ENCODE results near the gene CAB39. TPM values are rescaled to one million over a fixed set of nuclear protein-coding genes. Genes with fewer than 3 reads are reported as not detected.

CAB39 gene
- total RNA-seq, 2 donors from 2014 or later, result 139 to 146 TPM

GRCh38 chr2:230795856-230796255 lies 83.2 kb downstream of the CAB39 start:
- H3K4me3 Mint-ChIP-seq, result no peak overlapping the region
- peaks cover 39% of the 10 kb centered on the region for H3K36me3 Mint-ChIP-seq
- no peaks in the 10 kb centered on the region for H3K27me3 Mint-ChIP-seq
- H3K4me1 Mint-ChIP-seq (ENCODE audit: low read depth in 2 of 2), result peaks cover 35 to 45% of the 10 kb centered on the region in 2 donors
- DNase-seq (ENCODE audit: low spot score), result no peak
- no peak for ATAC-seq
- no peak overlapping the region for H3K27ac Mint-ChIP-seq
- no peaks in the 10 kb centered on the region for H3K9me3 Mint-ChIP-seq

- Mint-ChIP-seq H3K4me1 (ENCODE audit: low read depth in 2 of 2) (peaks cover 33 to 44% of the 10 kb centered on the region in 2 donors), H3K36me3 (peaks cover 37% of the 10 kb centered on the region), H3K9me3 (no peaks in the 10 kb centered on the region)
These were observed 83.7 kb downstream of the CAB39 start for GRCh38 chr2:230796280-230796862.

GRCh38 chr2:230797515-230798495 lies 85.2 kb downstream of the CAB39 start:
- peaks cover 35 to 39% of the 10 kb centered on the region in 2 donors for H3K4me1 Mint-ChIP-seq (ENCODE audit: low read depth in 2 of 2)
- no peaks in the 10 kb centered on the region for H3K9me3 Mint-ChIP-seq
- DNase-seq (ENCODE audit: low spot score) (no peak), ATAC-seq (no peak)
- no peak overlapping the region for H3K27ac Mint-ChIP-seq
- peaks cover 35% of the 10 kb centered on the region for H3K36me3 Mint-ChIP-seq
- H3K27me3 Mint-ChIP-seq, result no peaks in the 10 kb centered on the region
- H3K4me3 Mint-ChIP-seq, result no peak overlapping the region

More at GRCh38 chr2:230796280-230796862, 83.7 kb downstream of the CAB39 start:
- H3K27me3 Mint-ChIP-seq, result no peaks in the 10 kb centered on the region
- no peak for ATAC-seq
- DNase-seq (ENCODE audit: low spot score), result no peak
- no peak overlapping the region for H3K27ac Mint-ChIP-seq
- H3K4me3 Mint-ChIP-seq, result no peak overlapping the region

- H3K4me3 Mint-ChIP-seq, result no peak overlapping the region
- peaks cover 37% of the 10 kb centered on the region for H3K36me3 Mint-ChIP-seq
- DNase-seq (ENCODE audit: low spot score) (no peak), ATAC-seq (no peak)
- H3K4me1 Mint-ChIP-seq (ENCODE audit: low read depth in 2 of 2), result peaks cover 39% of the 10 kb centered on the region in 2 donors
- H3K27ac Mint-ChIP-seq, result no peak overlapping the region
- no peaks in the 10 kb centered on the region for H3K9me3 Mint-ChIP-seq
- no peaks in the 10 kb centered on the region for H3K27me3 Mint-ChIP-seq
These were observed 86.2 kb downstream of the CAB39 start for GRCh38 chr2:230798769-230799399.

GRCh38 chr2:230805353-230806017 lies 92.8 kb downstream of the CAB39 start:
- no peak for DNase-seq (ENCODE audit: low spot score)
- H3K4me1 Mint-ChIP-seq (ENCODE audit: low read depth in 2 of 2), result peaks cover 23 to 42% of the 10 kb centered on the region in 2 donors
- H3K27ac Mint-ChIP-seq, result peak overlapping the region in 1 of 2 donors; percentile 44
- no peak overlapping the region for H3K4me3 Mint-ChIP-seq
- peak in 1 of 2 donors; percentile 51 for ATAC-seq
- peaks cover 32% of the 10 kb centered on the region for H3K36me3 Mint-ChIP-seq
- H3K9me3 Mint-ChIP-seq, result no peaks in the 10 kb centered on the region
- no peaks in the 10 kb centered on the region for H3K27me3 Mint-ChIP-seq

GRCh38 chr2:230807729-230808128 lies 95.1 kb downstream of the CAB39 start:
- H3K27ac Mint-ChIP-seq, result peak overlapping the region; percentile 21 to 63
- H3K4me3 Mint-ChIP-seq, result no peak overlapping the region

GRCh38 chr2:230809015-230809414 lies 96.4 kb downstream of the CAB39 start:
- H3K27ac Mint-ChIP-seq, result no peak overlapping the region
- H3K27me3 Mint-ChIP-seq, result no peaks in the 10 kb centered on the region
- DNase-seq (ENCODE audit: low spot score), result no peak
- H3K36me3 Mint-ChIP-seq, result peaks cover 16% of the 10 kb centered on the region
- no peak overlapping the region for H3K4me3 Mint-ChIP-seq
- H3K4me1 Mint-ChIP-seq (ENCODE audit: low read depth in 2 of 2), result peaks cover 17 to 21% of the 10 kb centered on the region in 2 donors
- H3K9me3 Mint-ChIP-seq, result no peaks in the 10 kb centered on the region
- ATAC-seq, result no peak

More at GRCh38 chr2:230807729-230808128, 95.1 kb downstream of the CAB39 start:
- DNase-seq (ENCODE audit: low spot score) (no peak), ATAC-seq (no peak)
- Mint-ChIP-seq H3K9me3 (no peaks in the 10 kb centered on the region), H3K27me3 (no peaks in the 10 kb centered on the region), H3K4me1 (ENCODE audit: low read depth in 2 of 2) (peaks cover 20 to 29% of the 10 kb centered on the region in 2 donors), H3K36me3 (peaks cover 16% of the 10 kb centered on the region)

- Mint-ChIP-seq H3K27me3 (no peaks in the 10 kb centered on the region), H3K4me3 (no peak overlapping the region), H3K9me3 (no peaks in the 10 kb centered on the region), H3K4me1 (ENCODE audit: low read depth in 2 of 2) (peaks cover 11 to 20% of the 10 kb centered on the region in 2 donors), H3K27ac (no peak overlapping the region), H3K36me3 (peaks cover 17% of the 10 kb centered on the region)
- DNase-seq (ENCODE audit: low spot score), result no peak
- no peak for ATAC-seq
These were observed 97.1 kb downstream of the CAB39 start for GRCh38 chr2:230809677-230810251.

- H3K27me3 Mint-ChIP-seq, result no peaks in the 10 kb centered on the region
- peaks cover 11% of the 10 kb centered on the region for H3K36me3 Mint-ChIP-seq
- peaks cover under 1 to 16% of the 10 kb centered on the region in 2 donors for H3K4me1 Mint-ChIP-seq (ENCODE audit: low read depth in 2 of 2)
- DNase-seq (ENCODE audit: low spot score) (no peak), ATAC-seq (no peak)
- H3K27ac Mint-ChIP-seq, result peak overlapping the region in 1 of 2 donors; percentile 8
- no peaks in the 10 kb centered on the region for H3K9me3 Mint-ChIP-seq
- H3K4me3 Mint-ChIP-seq, result no peak overlapping the region
These were observed 98.9 kb downstream of the CAB39 start for GRCh38 chr2:230811508-230811907.

- Mint-ChIP-seq H3K36me3 (peaks cover 11% of the 10 kb centered on the region), H3K27me3 (no peaks in the 10 kb centered on the region), H3K27ac (no peak overlapping the region), H3K4me1 (ENCODE audit: low read depth in 2 of 2) (peaks cover 0 to 16% of the 10 kb centered on the region in 2 donors), H3K4me3 (no peak overlapping the region), H3K9me3 (no peaks in the 10 kb centered on the region)
- ATAC-seq (no peak), DNase-seq (ENCODE audit: low spot score) (no peak)
These were observed 99.4 kb downstream of the CAB39 start for GRCh38 chr2:230812033-230812432.

GRCh38 chr2:230814616-230815015 lies 102.0 kb downstream of the CAB39 start:
- no peak overlapping the region for H3K4me3 Mint-ChIP-seq
- no peaks in the 10 kb centered on the region for H3K27me3 Mint-ChIP-seq
- peaks cover 26% of the 10 kb centered on the region for H3K36me3 Mint-ChIP-seq
- H3K27ac Mint-ChIP-seq, result no peak overlapping the region
- no peaks in the 10 kb centered on the region for H3K9me3 Mint-ChIP-seq
- DNase-seq (ENCODE audit: low spot score) (no peak), ATAC-seq (no peak)
- H3K4me1 Mint-ChIP-seq (ENCODE audit: low read depth in 2 of 2), result peaks cover 4 to 18% of the 10 kb centered on the region in 2 donors

- H3K4me1 Mint-ChIP-seq (ENCODE audit: low read depth in 2 of 2), result peaks cover 4 to 18% of the 10 kb centered on the region in 2 donors
- H3K9me3 Mint-ChIP-seq, result no peaks in the 10 kb centered on the region
- no peak overlapping the region for H3K27ac Mint-ChIP-seq
- no peak overlapping the region for H3K4me3 Mint-ChIP-seq
- ATAC-seq (no peak), DNase-seq (ENCODE audit: low spot score) (no peak)
- no peaks in the 10 kb centered on the region for H3K27me3 Mint-ChIP-seq
- peaks cover 26% of the 10 kb centered on the region for H3K36me3 Mint-ChIP-seq
These were observed 102.4 kb downstream of the CAB39 start for GRCh38 chr2:230815088-230815487.

- peaks cover 26% of the 10 kb centered on the region for H3K36me3 Mint-ChIP-seq
- DNase-seq (ENCODE audit: low spot score) (no peak), ATAC-seq (no peak)
- no peak overlapping the region for H3K27ac Mint-ChIP-seq
- H3K4me3 Mint-ChIP-seq, result no peak overlapping the region
- H3K4me1 Mint-ChIP-seq (ENCODE audit: low read depth in 2 of 2), result peaks cover 4 to 15% of the 10 kb centered on the region in 2 donors
- no peaks in the 10 kb centered on the region for H3K9me3 Mint-ChIP-seq
- H3K27me3 Mint-ChIP-seq, result no peaks in the 10 kb centered on the region
These were observed 104.1 kb downstream of the CAB39 start for GRCh38 chr2:230816735-230817134.

All from natural killer cell treated with Interleukin-12 subunit alpha and Interleukin-12 subunit beta and Interleukin-15 and Interleukin-18, amount 100 ng/mL, for 72 hours (primary cell).